GM18505 (cell line): ENCODE data around the gene SSBP3.

ENCODE experiments used
- ATAC-seq: cut with Tn5 transposase; IDR thresholded peaks from one replicate; pipeline ENCODE4 v1.9.1; 2021; ENCODE audit not compliant: unreplicated experiment
- POLR2A ChIP-seq: IDR thresholded peaks from 4 replicates; pipeline ENCODE4 v1.6.1; 2011; ENCODE audit warnings: borderline replicate concordance; ENCODE audit not compliant: insufficient read depth, insufficient read length; ENCODE audit errors: extremely low read depth

The SSBP3 gene

GRCh38 chr1:54304518-54304917 lies 101.7 kb downstream of the SSBP3 start:
- TF ChIP-seq POLR2A: no peak

GRCh38 chr1:54302951-54303843 lies 103.0 kb downstream of the SSBP3 start:
- no peak for TF ChIP-seq POLR2A
- ATAC-seq: no peak

More at GRCh38 chr1:54304518-54304917, 101.7 kb downstream of the SSBP3 start:
- no peak for ATAC-seq

- TF ChIP-seq POLR2A: no peak
- ATAC-seq: no peak
Measured at GRCh38 chr1:54302549-54302948, 103.6 kb downstream of the SSBP3 start.

GRCh38 chr1:54301497-54301896 lies 104.7 kb downstream of the SSBP3 start:
- no peak for ATAC-seq
- no peak for TF ChIP-seq POLR2A

GRCh38 chr1:54300401-54300800 lies 105.8 kb downstream of the SSBP3 start:
- no peak for ATAC-seq
- no peak for TF ChIP-seq POLR2A

- ATAC-seq: no peak
- no peak for TF ChIP-seq POLR2A
Measured at GRCh38 chr1:54299037-54299436, 107.2 kb downstream of the SSBP3 start.

GRCh38 chr1:54298284-54299033 lies 107.7 kb downstream of the SSBP3 start:
- ATAC-seq: no peak

GRCh38 chr1:54297596-54298283 lies 108.5 kb downstream of the SSBP3 start:
- no peak for ATAC-seq
- no peak for TF ChIP-seq POLR2A

More at GRCh38 chr1:54298284-54299033, 107.7 kb downstream of the SSBP3 start:
- no peak for TF ChIP-seq POLR2A

GRCh38 chr1:54296666-54297065 lies 109.5 kb downstream of the SSBP3 start:
- no peak for ATAC-seq
- no peak for TF ChIP-seq POLR2A

GRCh38 chr1:54294887-54295286 lies 111.3 kb downstream of the SSBP3 start:
- TF ChIP-seq POLR2A: no peak
- ATAC-seq: no peak

- no peak for TF ChIP-seq POLR2A
- ATAC-seq: no peak
Measured at GRCh38 chr1:54292002-54292911, 113.9 kb downstream of the SSBP3 start.

- no peak for ATAC-seq
- no peak for TF ChIP-seq POLR2A
Measured at GRCh38 chr1:54291276-54292001, 114.8 kb downstream of the SSBP3 start.
